HG03039 (cell line): Measurements from ENCODE around the gene MRPS18B.
"Not testable (repeated sequence)": the region's sequence is repeated elsewhere in the genome, so short reads cannot be mapped to it uniquely, and the experiment has no call there.

ENCODE experiments used
- ATAC-seq: cut with Tn5 transposase; IDR thresholded peaks from one replicate; pipeline ENCODE4 v1.9.1; 2021; ENCODE audit warnings: mild to moderate bottlenecking, moderate library complexity; ENCODE audit not compliant: unreplicated experiment

MRPS18B gene

DNA sequence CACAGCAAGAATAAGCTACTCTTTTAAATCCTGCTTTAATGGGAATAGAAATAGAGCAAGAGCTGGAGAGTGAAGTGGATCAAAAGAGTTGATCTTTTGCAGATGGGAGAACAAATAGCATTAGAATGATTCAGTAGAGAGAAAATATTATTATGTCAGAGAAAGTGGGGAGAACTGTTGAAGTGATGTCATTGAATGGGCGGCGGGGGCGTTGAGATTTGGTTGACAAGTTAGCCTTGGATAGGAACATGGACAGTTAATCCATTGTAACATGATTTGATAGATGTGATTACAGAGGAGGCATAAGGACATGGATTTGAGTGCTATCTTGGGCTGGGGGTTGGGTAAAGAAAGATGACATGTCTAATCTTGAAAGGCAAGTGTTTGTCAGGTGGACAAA, 18.2 kb downstream of the MRPS18B start:
- ATAC-seq = no peak

DNA sequence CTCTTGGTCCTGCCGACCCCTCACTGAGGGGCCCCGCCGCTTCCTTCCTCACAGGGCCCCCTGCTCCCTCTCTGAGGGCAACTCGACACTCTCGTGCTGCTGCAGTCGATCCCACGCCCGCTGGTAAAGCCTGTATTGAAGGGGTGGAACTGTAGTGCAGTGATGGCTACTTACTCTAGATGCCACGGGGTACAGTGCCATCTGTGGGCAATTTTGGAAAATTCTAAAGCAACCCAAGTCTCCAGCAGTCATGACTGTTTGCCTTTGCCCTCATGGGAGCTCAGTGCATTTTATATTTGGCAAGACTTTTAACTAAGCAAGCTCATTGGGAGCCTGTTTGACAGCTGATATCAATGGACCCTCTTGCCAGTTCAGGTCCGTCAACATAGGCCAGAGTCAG, 22.8 kb downstream of the MRPS18B start:
- ATAC-seq = no peak

DNA sequence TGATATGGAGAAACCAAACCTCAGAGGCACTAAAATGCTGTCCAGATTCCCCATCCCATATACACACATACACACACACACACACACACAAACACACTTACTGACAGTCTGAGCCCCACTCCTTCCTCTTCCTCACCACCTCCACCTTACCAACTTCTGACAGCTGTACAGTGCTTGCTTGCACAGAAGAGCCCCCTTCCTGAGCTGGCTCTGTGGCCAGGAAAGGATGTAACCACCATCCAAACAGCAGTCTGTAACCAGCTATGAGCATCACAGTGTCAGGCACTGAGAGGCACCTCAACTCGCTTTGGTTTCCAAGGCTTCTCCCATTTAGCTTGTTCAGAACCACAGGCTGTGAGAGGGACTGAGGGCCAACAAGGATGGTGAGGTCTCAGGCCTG, 23.4 kb downstream of the MRPS18B start:
- ATAC-seq = no peak

DNA sequence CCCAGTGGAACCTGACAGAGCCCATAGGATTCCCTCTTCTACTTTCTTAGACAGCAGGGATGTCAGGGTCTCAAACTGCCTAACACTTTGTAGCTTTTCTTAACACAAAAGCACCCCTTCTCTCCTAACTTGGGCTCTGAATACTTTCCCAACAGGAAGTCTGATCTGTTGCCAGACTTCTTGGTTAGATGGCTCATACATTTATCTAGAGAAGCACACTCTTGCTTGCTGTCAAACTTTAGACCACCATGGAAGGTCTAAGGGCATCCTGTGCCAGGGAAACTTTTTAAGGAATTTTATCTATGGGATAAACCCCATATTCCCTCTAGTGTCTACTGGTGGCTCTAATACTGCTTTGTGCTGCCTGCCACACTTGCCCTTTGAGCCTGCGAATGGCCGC, 26.0 kb downstream of the MRPS18B start:
- ATAC-seq = no peak

DNA sequence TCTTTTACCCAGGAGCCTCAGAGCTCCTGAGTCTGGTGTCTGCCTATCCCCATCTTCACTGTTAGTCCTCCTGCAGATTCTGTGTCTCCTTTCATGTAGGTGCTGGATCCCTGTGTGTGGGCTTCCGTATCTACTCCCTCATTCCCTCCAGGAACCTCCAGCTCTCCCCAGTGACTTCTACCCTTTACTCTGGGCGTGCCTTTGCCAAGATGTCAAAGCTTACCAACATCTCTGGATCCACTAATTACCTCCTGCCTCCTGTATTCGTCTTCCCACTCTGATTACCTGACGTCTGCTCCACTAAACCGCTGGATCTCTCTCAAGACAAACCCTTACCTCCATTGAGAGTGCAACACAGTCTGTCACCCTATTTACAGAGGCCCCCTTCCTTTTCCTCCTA, 27.1 kb downstream of the MRPS18B start:
- ATAC-seq = no peak

DNA sequence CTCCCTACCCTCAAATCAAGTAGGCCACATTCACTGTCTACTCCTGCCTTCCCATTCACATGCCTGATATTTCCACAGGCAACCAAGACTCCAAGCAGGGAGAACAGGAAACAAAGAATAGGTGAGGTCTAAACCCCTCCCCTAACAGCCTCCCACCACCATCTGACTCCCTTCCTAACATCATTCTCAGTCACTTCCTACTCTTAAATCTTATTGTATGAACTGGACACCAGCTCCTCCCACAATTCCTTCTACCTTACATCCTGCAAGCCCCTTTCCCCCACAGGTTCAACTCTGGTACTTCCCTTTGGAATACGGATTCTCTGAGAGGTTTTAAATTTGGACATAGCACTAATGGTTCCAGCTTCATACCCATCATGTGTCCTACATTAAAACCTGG, 28.3 kb downstream of the MRPS18B start:
- no peak for ATAC-seq

DNA sequence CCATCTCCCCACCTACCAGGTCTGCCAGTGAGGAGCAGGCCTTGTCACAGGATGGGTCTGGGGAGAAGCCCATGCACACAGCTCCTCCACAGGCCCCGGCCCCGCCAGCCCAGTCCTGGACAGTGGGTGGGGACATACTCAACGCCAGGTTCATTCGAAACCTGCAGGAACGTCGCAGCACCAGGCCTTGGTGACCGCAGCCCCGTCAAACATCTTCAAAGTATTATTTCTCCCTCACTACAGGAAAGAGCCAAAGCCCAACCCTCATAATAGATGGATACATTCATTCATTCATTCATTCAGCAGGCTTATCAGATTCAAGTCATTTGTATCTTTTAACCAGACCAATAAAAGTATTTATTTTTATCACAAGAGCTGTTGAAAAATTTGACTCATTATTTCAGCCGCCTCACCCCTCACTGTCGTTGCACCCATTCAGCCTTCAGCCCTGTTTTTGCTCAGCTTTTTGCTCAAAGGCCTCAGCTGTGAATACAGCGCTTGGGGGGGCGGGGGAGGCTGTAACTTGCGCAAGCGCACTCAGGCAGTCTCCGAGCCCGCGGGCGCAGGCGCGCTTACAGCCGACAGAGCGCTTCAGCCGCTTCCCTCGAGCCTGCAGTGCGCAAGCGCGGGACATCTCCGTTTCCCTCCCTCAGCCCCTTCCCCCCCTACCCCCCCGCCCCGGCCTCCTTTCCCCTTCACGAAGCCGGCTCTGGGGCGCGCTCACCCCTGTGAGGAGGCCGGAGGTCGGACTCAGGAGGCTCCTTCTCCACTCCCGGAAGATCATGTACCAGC, 29.0 kb downstream of the MRPS18B start, which contains the start of gene C6orf136:
Gene C6orf136 (plus strand): TSS at position 684 of the 792 bp plus-strand sequence. CDS start 99 bp downstream, at position 783.
- peak; percentile 38 for ATAC-seq

DNA sequence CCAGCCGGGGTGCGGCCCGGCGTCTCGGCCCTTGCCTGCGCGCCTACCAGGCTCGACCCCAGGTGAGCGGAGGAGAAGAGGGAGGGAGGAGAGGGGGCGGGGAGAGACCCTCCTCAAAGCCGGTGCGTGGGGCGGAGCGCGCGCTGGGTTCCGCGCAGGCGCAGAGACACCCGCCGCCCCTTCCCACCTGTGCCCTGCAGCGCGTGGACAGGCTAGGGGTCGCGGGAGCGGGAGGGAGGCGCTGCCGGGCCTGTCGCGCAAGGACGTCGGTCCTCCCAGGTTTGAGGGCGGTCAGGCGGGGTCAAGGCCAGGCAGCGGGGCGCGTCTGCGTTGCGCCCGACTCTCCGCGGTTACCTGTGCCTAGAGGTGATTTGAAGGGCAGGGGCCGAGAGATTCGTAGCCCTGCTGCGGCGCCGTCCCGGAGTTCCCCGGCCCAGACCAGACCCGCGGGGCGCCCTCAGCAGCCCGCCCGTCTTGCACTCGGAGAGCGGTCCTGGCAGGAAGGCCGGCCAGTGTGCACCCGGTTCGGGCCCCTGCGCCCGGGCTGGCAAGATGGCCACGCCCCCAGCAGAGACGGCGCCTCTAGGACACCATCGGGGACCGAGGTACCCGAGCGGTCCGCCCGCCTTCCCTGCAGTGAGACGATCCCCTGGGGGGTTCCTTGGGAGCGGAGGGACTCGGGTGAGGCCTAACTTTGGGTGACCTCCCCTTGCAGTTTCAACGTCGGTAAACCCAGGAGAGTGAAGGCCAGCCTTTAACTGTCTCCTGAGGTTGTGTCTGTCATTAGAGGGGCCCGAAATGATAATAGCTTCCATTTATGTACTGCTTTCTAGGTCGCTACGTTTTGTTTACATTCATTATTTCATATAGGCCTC, 29.8 kb downstream of the MRPS18B start:
- ATAC-seq = peak; percentile 65

DNA sequence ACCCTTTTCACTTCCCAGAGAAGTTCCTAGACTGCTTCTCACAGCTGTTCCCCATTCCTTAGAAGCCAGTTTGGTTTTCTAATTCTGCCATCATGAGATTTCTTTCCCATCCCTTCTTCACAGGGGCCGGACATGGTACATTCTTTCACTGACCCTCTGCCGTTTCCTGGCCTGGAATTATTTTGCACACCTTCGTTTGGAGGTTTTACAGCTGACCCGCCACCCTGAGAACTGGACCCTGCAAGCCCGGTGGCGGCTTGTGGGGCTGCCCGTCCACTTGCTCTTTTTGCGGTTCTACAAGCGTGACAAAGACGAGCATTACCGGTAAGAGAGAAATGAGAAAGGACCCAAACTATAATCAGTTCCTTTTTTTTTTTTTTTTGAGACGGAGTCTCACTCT, 33.5 kb downstream of the MRPS18B start:
- no peak for ATAC-seq

DNA sequence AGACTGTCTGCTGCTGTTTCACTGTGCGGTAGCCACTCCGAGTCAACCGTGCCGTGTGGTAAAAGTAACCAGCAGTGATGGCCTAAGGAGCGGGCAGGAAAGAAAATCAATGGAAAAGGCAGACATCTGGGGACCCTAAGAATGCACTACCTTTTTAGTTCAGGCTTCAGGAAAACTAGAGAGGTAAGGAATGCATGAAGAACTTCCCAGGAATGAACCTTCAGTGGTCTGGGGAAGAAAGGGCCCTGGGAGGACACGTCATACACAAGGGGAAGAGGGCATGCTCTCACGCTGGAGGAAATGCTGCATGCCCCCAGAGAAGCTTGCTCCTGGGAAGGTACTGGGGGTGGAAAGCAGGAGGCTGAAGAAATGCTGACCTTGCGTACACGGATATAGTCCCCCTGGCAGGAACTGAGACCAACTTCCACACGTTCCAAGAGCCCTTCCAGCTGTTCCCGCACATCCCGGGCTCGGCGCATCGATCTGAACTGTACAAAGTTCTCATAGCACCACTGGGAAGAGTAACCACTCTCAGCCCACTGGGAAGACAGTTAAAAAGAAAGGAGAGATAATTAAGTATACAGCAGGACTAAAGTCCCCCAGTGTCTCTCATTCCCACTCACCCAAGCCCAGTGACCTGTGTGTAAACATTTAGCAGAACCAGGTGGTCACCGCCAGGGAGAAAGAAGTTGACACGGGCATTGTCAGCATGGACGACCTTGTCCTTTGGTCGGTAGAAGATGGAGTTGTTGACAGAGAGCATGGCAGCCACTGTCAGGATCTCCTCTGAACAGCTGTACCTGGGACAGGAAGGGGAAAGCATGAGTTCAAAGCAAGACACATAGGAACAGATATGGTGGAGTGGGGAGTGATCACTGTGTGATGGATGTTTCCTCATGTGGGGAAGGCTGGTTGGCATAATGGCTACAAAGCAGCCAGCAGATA, 37.4 kb downstream of the MRPS18B start:
- ATAC-seq = no peak

DNA sequence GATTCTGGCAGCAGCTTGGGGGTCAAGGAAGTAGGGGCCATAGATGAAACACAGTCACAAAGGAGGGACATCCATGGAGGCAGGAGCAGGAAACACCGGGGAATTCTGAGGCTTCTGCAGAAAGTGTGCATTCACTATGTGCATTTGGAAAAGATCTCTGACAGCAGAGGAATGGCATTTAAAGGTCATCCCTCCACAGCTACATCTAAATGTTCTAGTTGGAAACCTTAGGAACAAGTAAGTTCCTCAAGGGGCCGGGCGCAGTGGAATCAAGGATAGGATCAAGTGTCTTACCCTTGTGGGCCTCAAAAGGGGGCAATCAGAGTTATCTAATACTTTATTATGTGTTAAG, 38.1 kb downstream of the MRPS18B start:
- ATAC-seq = no peak

DNA sequence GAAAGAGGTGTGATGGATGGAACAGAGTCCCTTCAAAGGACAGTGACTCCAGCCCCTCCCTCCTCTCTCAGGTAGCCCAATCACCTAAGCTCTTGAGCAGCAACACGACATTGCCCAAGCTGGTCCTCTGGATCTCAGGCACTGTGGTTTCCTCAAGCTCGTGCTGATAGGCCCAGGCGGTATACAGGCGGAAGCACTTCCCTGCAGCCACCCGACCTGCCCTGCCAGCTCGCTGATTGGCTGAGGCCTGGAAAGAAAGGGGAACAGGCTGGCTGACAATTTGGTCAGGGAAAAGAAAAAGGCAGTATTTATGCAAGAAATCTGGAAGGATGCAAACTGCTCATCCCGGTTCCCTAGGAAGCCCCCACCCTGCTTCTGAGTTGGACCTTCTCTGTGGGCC, 38.9 kb downstream of the MRPS18B start:
- no peak for ATAC-seq

DNA sequence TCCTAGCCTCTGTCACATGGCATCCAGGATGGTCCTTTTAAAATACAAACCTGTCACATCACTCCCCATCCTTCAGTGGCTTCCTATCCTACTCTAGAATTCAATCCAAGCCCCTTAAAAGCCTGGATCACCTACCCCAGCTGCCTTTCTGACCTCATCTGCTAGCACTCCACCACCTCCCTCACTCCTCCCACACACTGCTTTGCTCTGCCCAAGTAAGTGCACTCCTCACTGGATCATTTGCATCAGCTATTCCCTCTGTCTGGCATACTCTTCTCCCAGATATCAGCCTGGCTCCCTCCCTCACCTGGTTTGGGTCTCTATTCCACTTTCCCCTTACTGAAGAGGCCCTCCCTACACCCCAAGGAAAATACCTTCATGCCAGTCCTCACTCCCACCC, 39.8 kb downstream of the MRPS18B start:
- ATAC-seq = no peak

DNA sequence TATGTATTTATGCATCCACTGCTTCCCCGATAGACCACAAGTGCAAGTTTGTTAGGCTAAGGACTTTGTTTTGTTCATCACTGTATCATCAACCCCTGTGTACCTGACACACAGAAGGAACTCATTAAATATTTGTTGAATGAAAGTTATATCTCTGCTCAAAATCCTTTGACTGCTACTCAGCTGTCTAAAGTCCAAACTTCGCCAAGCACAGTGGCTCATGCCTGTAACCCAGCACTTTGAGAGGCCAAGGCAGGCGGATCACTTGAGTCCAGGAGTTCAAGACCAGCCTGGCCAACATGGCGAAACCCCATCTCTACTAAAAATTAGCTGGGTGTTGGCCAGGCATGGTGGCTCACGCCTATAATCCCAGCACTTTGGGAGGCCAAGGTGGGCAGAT, 40.3 kb downstream of the MRPS18B start:
- ATAC-seq = not testable (repeated sequence)

DNA sequence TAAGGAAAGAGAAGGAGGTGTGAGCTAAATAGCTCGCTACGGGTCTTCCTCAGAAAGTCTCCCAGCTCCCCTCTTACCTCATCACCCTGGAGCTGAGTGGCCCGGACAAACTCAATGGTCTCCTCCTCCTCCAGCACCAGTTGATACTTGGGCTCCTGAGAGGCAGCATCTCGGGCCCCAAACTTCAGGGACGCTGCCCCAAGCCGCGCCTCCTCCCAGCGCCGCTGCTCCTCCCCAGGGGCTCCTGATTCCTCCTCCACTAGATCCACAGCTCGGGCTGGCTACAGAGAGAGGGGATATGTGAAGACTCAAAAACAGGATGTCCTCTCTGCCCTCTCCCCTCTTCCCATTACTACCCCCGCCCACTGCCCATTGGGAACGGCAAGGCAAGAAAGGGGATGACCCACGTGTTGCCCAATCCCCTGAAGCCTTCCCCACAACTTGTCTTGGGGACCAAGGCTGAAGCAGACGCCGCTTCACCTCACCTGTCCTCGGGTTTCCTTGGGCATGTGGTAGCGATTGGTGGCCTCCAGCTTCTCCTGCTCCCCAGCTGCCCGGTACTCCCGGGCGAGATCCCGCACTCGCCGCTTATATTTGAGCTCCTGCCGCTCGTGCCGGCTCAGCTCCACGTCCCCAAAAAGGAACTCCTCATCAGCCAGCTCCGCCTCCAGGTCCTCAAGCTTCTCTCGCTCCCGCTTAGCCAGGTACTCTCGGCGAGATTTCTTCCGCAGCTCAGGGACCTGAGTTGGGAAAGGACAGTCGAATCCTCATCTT, 47.5 kb downstream of the MRPS18B start:
- ATAC-seq = no peak

DNA sequence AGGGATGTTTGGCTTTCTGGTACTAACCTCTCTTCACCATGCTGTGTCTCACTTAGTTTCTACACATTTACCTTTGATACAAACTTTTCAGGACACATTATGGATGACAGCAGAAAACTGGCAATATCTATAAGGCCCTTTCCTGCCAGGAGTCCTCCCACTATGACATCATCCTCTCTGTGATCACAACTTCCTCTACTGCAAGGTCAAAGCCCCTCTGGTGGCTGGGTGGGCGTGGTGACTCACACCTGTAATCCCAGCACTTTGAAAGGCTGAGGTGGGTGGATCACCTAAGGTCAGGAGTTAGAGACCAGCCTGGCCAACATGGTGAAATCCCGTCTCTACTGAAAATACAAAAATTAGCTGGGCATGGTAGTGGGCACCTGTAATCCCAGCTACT, 48.7 kb downstream of the MRPS18B start:
- ATAC-seq = not testable (repeated sequence)

DNA sequence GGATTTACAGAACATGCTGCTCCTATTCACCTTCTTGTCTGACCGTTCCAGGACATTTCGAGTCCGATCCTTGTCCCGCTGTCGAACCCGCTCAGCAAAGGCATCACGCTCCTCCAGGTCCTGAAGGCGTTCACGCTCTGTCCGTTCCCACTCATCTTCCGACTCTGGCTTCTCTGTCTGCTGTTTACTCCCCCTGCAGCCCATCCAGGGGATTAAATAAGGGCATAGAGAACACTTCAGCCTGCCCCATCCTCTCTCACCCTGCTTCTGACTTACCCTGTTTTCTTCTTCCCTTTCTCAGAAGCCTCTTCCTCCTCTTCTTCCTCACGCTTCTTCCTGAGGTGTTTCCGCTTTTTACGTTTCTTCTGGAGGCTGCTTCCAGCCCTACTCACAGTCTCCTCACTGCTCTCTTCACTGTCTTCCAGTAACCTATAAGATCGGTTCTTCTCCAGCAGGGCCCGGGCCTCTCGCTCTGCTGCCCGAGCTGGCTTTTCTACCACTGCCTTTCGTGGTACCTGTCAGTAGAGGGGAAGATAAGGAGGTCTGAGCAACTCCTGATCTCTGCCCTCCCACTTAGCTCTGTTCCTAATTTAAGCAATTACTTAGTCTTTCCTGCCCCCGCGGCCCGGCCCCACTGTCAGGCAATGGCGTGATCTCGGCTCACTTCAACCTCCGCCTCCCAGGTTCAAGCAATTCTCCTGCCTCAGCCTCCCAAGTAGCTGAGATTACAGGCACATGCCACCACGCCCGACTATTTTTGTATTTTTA, 53.3 kb downstream of the MRPS18B start:
- no peak for ATAC-seq

DNA sequence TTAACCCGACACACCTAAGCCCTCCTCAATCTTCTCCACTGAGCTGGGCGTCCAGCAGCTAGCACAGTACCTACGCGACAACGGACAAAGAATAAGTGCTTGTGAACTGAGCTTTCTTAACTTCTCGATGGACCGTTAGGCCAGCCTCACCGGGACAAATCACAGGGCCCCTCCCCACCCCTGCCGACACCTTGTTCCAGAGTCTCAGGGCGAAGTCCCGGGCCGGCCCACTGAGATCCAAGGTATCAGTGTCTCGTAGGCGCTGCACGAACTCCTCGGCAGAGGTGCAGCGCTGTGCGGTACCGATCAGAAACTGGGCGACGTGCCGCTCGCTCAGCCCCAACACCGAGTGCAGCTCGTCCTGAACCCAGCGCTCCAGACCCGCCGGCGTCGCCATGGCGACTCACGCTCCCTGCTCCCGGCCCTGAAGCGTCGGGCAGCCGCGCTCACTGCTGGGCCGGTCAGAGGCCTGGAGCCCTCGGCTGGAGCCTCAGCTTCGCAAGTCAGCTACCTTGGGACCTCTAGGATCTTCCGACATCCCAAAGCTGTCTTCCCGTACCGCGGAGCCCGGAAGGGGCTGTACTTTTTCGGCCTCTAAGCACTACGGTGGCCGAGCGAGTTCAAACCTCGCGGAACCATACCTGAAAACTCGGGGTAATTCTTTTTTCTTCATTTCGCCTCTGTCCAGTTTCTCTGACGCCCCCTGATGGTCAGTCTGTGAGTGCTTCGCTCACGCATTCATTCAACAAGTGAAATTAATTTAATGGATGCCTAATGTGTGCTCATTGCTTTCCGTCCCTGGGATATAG, 55.0 kb downstream of the MRPS18B start, which contains the start of gene DHX16:
Gene DHX16 (minus strand): TSS at position 562 of the 809 bp plus-strand sequence. CDS start 165 bp downstream, at position 397.
- peak; percentile 60 for ATAC-seq
